PFSK-1 (cell line): ENCODE data around the gene MRPS12.

Experiments
- FOXP2 ChIP-seq: optimal IDR thresholded peaks from 2 replicates; pipeline ENCODE3; 2011; ENCODE audit warnings: borderline replicate concordance, control low read depth, inconsistent platforms; ENCODE audit not compliant: insufficient read depth; ENCODE audit errors: extremely low read length, extremely low read depth
- POLR2AphosphoS5 ChIP-seq: IDR thresholded peaks from 2 replicates; pipeline ENCODE4 v1.6.1; 2012; ENCODE audit warnings: low read depth, mild to moderate bottlenecking, control low read depth, low read length, moderate library complexity
- REST ChIP-seq, 2 experiments: IDR thresholded peaks; 2 replicates each; pipeline versions ENCODE4 v1.6.1 to v1.8.0; 2011 to 2012; ENCODE audit warnings: low read depth in 2 of 2, low read length in 2 of 2, control low read depth in 1 of 2, inconsistent platforms in 1 of 2, mild to moderate bottlenecking in 1 of 2, moderate library complexity in 1 of 2; ENCODE audit not compliant: insufficient read depth in 1 of 2

- TF ChIP-seq POLR2AphosphoS5, result no peak
- TF ChIP-seq FOXP2, result no peak
- TF ChIP-seq REST (IDR thresholded peaks at IDR 0.05; ENCODE audit: insufficient read depth in 1 of 2, low read depth in 2 of 2, low read length in 2 of 2), result no peak
Measured at GRCh38 chr19:38979812-38980211, 49.1 kb downstream of the MRPS12 start.
